ENCODE measurements around the gene SORL1.

GRCh38 chr11:121543836-121544380 lies 91.8 kb downstream of the SORL1 start:
- TF ChIP-seq CTCF (IDR thresholded peaks at IDR 0.05), result no peak
- TF ChIP-seq POLR2AphosphoS5 (IDR thresholded peaks at IDR 0.05), result no peak
- TF ChIP-seq POLR2A (IDR thresholded peaks at IDR 0.05), result no peak
- TF ChIP-seq EP300 (IDR thresholded peaks at IDR 0.05), result no peak

All from suprapubic skin (tissue), 4 donors.